Mesenchymal stem cell (in vitro differentiated cells and primary cell): ENCODE results near the gene PANK4.

ENCODE experiments used
- DNase-seq: peaks from one replicate; pipeline ENCODE4 v3.0.0-alpha.2; 2013
- H2AFZ ChIP-seq: one replicate; pipeline ENCODE4 v1.6.1; 2013; ENCODE audit warnings: low read depth, mild to moderate bottlenecking, control low read depth, inconsistent platforms, low read length, moderate library complexity
- H2AK5ac ChIP-seq: 2 replicates; pipeline ENCODE4 v1.6.1; 2013; ENCODE audit warnings: low read length, moderate library complexity, mild to moderate bottlenecking, inconsistent platforms; ENCODE audit not compliant: severe bottlenecking
- H2BK120ac ChIP-seq: one replicate; pipeline ENCODE4 v1.6.1; 2013; ENCODE audit warnings: low read depth, mild to moderate bottlenecking, inconsistent platforms, low read length, moderate library complexity
- H2BK12ac ChIP-seq, 2 experiments: one replicate each; pipeline ENCODE4 v1.6.1; 2013; ENCODE audit warnings: inconsistent platforms in 2 of 2, low read length in 2 of 2, mild to moderate bottlenecking in 2 of 2, moderate library complexity in 2 of 2, control low read depth in 1 of 2
- H2BK15ac ChIP-seq: one replicate; pipeline ENCODE4 v1.6.1; 2013; ENCODE audit warnings: mild to moderate bottlenecking, low read depth, inconsistent platforms; ENCODE audit not compliant: poor library complexity, severe bottlenecking
- H2BK5ac ChIP-seq: 2 replicates; pipeline ENCODE4 v1.6.1; 2013; ENCODE audit warnings: low read depth, mild to moderate bottlenecking, low read length, control low read depth, inconsistent platforms; ENCODE audit not compliant: poor library complexity, severe bottlenecking
- H3K14ac ChIP-seq, 2 experiments: one replicate each; pipeline ENCODE4 v1.6.1; 2013; ENCODE audit warnings: inconsistent platforms in 2 of 2, low read length in 2 of 2, control low read depth in 1 of 2, mild to moderate bottlenecking in 1 of 2, moderate library complexity in 1 of 2
- H3K18ac ChIP-seq, 2 experiments: one replicate each; pipeline ENCODE4 v1.6.1; 2013; ENCODE audit warnings: inconsistent platforms in 2 of 2, low read length in 2 of 2, control low read depth in 1 of 2, low read depth in 1 of 2, mild to moderate bottlenecking in 1 of 2
- H3K23ac ChIP-seq, 2 experiments: one replicate each; pipeline ENCODE4 v1.6.1; 2013; ENCODE audit warnings: inconsistent platforms in 2 of 2, low read length in 2 of 2, mild to moderate bottlenecking in 2 of 2, moderate library complexity in 2 of 2, control low read depth in 1 of 2
- H3K27ac ChIP-seq: 2 replicates; pipeline ENCODE4 v1.5.1; 2013; ENCODE audit warnings: mild to moderate bottlenecking, moderate library complexity, low read length, control low read depth, inconsistent platforms; ENCODE audit not compliant: poor library complexity, severe bottlenecking
- H3K27me3 ChIP-seq, 2 experiments: 2 replicates each; pipeline versions ENCODE4 v1.6.1 to v1.7.0; 2013; ENCODE audit warnings: low read length in 2 of 2, mild to moderate bottlenecking in 2 of 2, moderate library complexity in 2 of 2, control low read depth in 1 of 2, inconsistent platforms in 1 of 2; ENCODE audit not compliant: control insufficient read depth in 1 of 2, insufficient read depth in 1 of 2
- H3K36me3 ChIP-seq, 2 experiments: 2 replicates each; pipeline versions ENCODE4 v1.6.1 to v1.7.0; 2013; ENCODE audit warnings: low read length in 2 of 2, control low read depth in 1 of 2, inconsistent platforms in 1 of 2, low read depth in 1 of 2, mild to moderate bottlenecking in 1 of 2; ENCODE audit not compliant: insufficient read depth in 2 of 2, control insufficient read depth in 1 of 2
- H3K4ac ChIP-seq, 2 experiments: one replicate each; pipeline ENCODE4 v1.6.1; 2013; ENCODE audit warnings: inconsistent platforms in 2 of 2, low read length in 2 of 2, mild to moderate bottlenecking in 2 of 2, moderate library complexity in 2 of 2, control low read depth in 1 of 2, low read depth in 1 of 2
- H3K4me1 ChIP-seq: 2 replicates; pipeline ENCODE4 v1.6.1; 2013; ENCODE audit warnings: low read depth, low read length, control low read depth; ENCODE audit not compliant: control insufficient read depth, insufficient read depth
- H3K4me2 ChIP-seq: 2 replicates; pipeline ENCODE4 v1.6.1; 2013; ENCODE audit warnings: low read length, mild to moderate bottlenecking, inconsistent platforms; ENCODE audit not compliant: poor library complexity, severe bottlenecking
- H3K4me3 ChIP-seq, 2 experiments: 2 replicates each; pipeline versions ENCODE4 v1.5.1 to v1.7.0; 2013; ENCODE audit warnings: low read length in 2 of 2, mild to moderate bottlenecking in 2 of 2, control low read depth in 1 of 2, low read depth in 1 of 2; ENCODE audit not compliant: insufficient read depth in 1 of 2
- H3K79me1 ChIP-seq: replicated peaks from 2 replicates; pipeline ENCODE4 v1.6.1; 2013; ENCODE audit warnings: mild to moderate bottlenecking, control low read depth, low read length, inconsistent platforms; ENCODE audit not compliant: poor library complexity, severe bottlenecking
- H3K9ac ChIP-seq: 2 replicates; pipeline ENCODE4 v1.7.0; 2013; ENCODE audit warnings: mild to moderate bottlenecking, low read length, moderate library complexity
- H3K9me3 ChIP-seq: 2 replicates; pipeline ENCODE4 v1.7.0; 2013; ENCODE audit warnings: mild to moderate bottlenecking, low read length; ENCODE audit not compliant: control insufficient read depth
- H4K8ac ChIP-seq: one replicate; pipeline ENCODE4 v1.6.1; 2013; ENCODE audit warnings: inconsistent platforms, mild to moderate bottlenecking, low read length, moderate library complexity
- H4K91ac ChIP-seq: one replicate; pipeline ENCODE4 v1.6.1; 2013; ENCODE audit warnings: mild to moderate bottlenecking, low read length, inconsistent platforms
- WGBS: methylation state at CpG from one replicate; pipeline ENCODE4 v1.1.7; 2013; ENCODE audit warnings: mixed read lengths; 5-methylcytosine and 5-hydroxymethylcytosine counted together

Gene PANK4

GRCh38 chr1:2539312-2539907, 13.0 kb upstream of the PANK4 start:
- Histone ChIP-seq H3K4me3 (no peak overlapping the region), H3K36me3 (no peaks in the 10 kb centered on the region)

GRCh38 chr1:2538872-2539271, 12.5 kb upstream of the PANK4 start:
- H3K27ac ChIP-seq = no peak overlapping the region
- H3K4me1 ChIP-seq = peaks cover 43% of the 10 kb centered on the region
- no peak overlapping the region for H3K4me3 ChIP-seq
- no peak overlapping the region for H3K18ac ChIP-seq
- no peaks in the 10 kb centered on the region for H3K36me3 ChIP-seq
- no peak overlapping the region for H3K4ac ChIP-seq
- H3K4me2 ChIP-seq = no peak overlapping the region
- H2AK5ac ChIP-seq = no peak overlapping the region
- H3K9me3 ChIP-seq = no peaks in the 10 kb centered on the region
- no peak overlapping the region for H4K8ac ChIP-seq
- no peak overlapping the region for H2BK15ac ChIP-seq
- no peak overlapping the region for H4K91ac ChIP-seq
- no peak for DNase-seq
- H3K9ac ChIP-seq = no peak overlapping the region
- peaks cover 4 to 72% of the 10 kb centered on the region in 2 experiments for H3K27me3 ChIP-seq
- H2BK120ac ChIP-seq = no peak overlapping the region
- no peak overlapping the region for H3K14ac ChIP-seq
- WGBS = 97% methylated on average over 8 of the region's 8 CpGs
- H2BK12ac ChIP-seq = no peak overlapping the region
- H3K79me1 ChIP-seq = no peaks in the 10 kb centered on the region
- no peak overlapping the region for H2AFZ ChIP-seq
- H3K23ac ChIP-seq = no peak overlapping the region
- H2BK5ac ChIP-seq = no peak overlapping the region

More at GRCh38 chr1:2539312-2539907, 13.0 kb upstream of the PANK4 start:
- no peak overlapping the region for H2AFZ ChIP-seq
- no peak overlapping the region for H2BK15ac ChIP-seq
- peaks cover 44% of the 10 kb centered on the region for H3K4me1 ChIP-seq
- no peak overlapping the region for H2BK12ac ChIP-seq
- H4K8ac ChIP-seq = no peak overlapping the region
- H3K4ac ChIP-seq = no peak overlapping the region
- 53% methylated on average over 9 of the region's 12 CpGs for whole genome bisulfite sequencing
- H3K9ac ChIP-seq = no peak overlapping the region
- no peak overlapping the region for H3K27ac ChIP-seq
- H3K79me1 ChIP-seq = no peaks in the 10 kb centered on the region
- H3K23ac ChIP-seq = no peak overlapping the region
- no peak overlapping the region for H2BK5ac ChIP-seq
- no peak overlapping the region for H4K91ac ChIP-seq
- no peak overlapping the region for H3K14ac ChIP-seq
- no peaks in the 10 kb centered on the region for H3K9me3 ChIP-seq
- no peak overlapping the region for H2AK5ac ChIP-seq
- H3K27me3 ChIP-seq = peaks cover 4 to 72% of the 10 kb centered on the region in 2 experiments
- no peak overlapping the region for H2BK120ac ChIP-seq
- no peak overlapping the region for H3K18ac ChIP-seq
- no peak for DNase-seq
- H3K4me2 ChIP-seq = no peak overlapping the region

- H3K4ac ChIP-seq = no peak overlapping the region
- H3K9ac ChIP-seq = no peak overlapping the region
- no peak overlapping the region for H2BK12ac ChIP-seq
- no peak overlapping the region for H2BK5ac ChIP-seq
- DNase-seq = no peak
- 74% methylated on average over 4 of the region's 4 CpGs for WGBS
- H3K18ac ChIP-seq = no peak overlapping the region
- H2BK15ac ChIP-seq = no peak overlapping the region
- no peak overlapping the region for H3K27ac ChIP-seq
- no peak overlapping the region for H4K91ac ChIP-seq
- H3K14ac ChIP-seq = no peak overlapping the region
- H3K36me3 ChIP-seq = no peaks in the 10 kb centered on the region
- H4K8ac ChIP-seq = no peak overlapping the region
- H2AFZ ChIP-seq = no peak overlapping the region
- H3K9me3 ChIP-seq = no peaks in the 10 kb centered on the region
- no peak overlapping the region for H3K4me3 ChIP-seq
- peaks cover 4 to 73% of the 10 kb centered on the region in 2 experiments for H3K27me3 ChIP-seq
- H3K4me2 ChIP-seq = no peak overlapping the region
- H2AK5ac ChIP-seq = no peak overlapping the region
- no peak overlapping the region for H2BK120ac ChIP-seq
- no peak overlapping the region for H3K23ac ChIP-seq
- peaks cover 43% of the 10 kb centered on the region for H3K4me1 ChIP-seq
- H3K79me1 ChIP-seq = no peaks in the 10 kb centered on the region
Measured at GRCh38 chr1:2538376-2538775, 12.0 kb upstream of the PANK4 start.

- Histone ChIP-seq H2BK5ac (no peak overlapping the region), H3K4me2 (no peak overlapping the region), H3K27ac (no peak overlapping the region), H3K18ac (no peak overlapping the region), H3K9me3 (no peaks in the 10 kb centered on the region), H3K79me1 (no peaks in the 10 kb centered on the region), H4K91ac (no peak overlapping the region), H3K36me3 (no peaks in the 10 kb centered on the region), H3K4me1 (peaks cover 42% of the 10 kb centered on the region), H3K4ac (no peak overlapping the region), H2AK5ac (no peak overlapping the region), H2AFZ (no peak overlapping the region), H2BK120ac (no peak overlapping the region), H2BK12ac (no peak overlapping the region), H3K9ac (no peak overlapping the region), H4K8ac (no peak overlapping the region), H2BK15ac (peak overlapping the region; percentile 6), H3K23ac (no peak overlapping the region), H3K4me3 (no peak overlapping the region), H3K27me3 (peaks cover 4 to 79% of the 10 kb centered on the region in 2 experiments), H3K14ac (no peak overlapping the region)
- DNase-seq = no peak
- 69% methylated on average over 9 of the region's 9 CpGs for WGBS
Measured at GRCh38 chr1:2537784-2538115, 11.4 kb upstream of the PANK4 start.
